ENCODE data around the gene FOXD1.

FOXD1 gene

GRCh38 chr5:73433272-73433981 lies 15.2 kb downstream of the FOXD1 start:
- H3K4me1 ChIP-seq (ENCODE audit: control insufficient read depth, insufficient read depth, low read length): no peaks in the 10 kb centered on the region
- H3K9me3 ChIP-seq (ENCODE audit: control insufficient read depth, insufficient read depth, low read length): no peaks in the 10 kb centered on the region
- H3K27ac ChIP-seq (ENCODE audit: low read length): no peak overlapping the region
- no peaks in the 10 kb centered on the region for H3K36me3 ChIP-seq (ENCODE audit: control insufficient read depth, insufficient read depth, low read length)
- peaks cover 39% of the 10 kb centered on the region for H3K27me3 ChIP-seq (ENCODE audit: control insufficient read depth, insufficient read depth, low read length)
- no peak for DNase-seq (ENCODE audit: low read depth, low spot score)
- no CpG with 5 or more reads among the region's 4 CpGs for WGBS (ENCODE audit: insufficient coverage, insufficient read length)
- H3K4me3 ChIP-seq (ENCODE audit: low read length): no peak overlapping the region

GRCh38 chr5:73431204-73431851 lies 17.2 kb downstream of the FOXD1 start:
- Histone ChIP-seq H3K27me3 (ENCODE audit: control insufficient read depth, insufficient read depth, low read length) (peaks cover 21% of the 10 kb centered on the region), H3K36me3 (ENCODE audit: control insufficient read depth, insufficient read depth, low read length) (no peaks in the 10 kb centered on the region), H3K9me3 (ENCODE audit: control insufficient read depth, insufficient read depth, low read length) (no peaks in the 10 kb centered on the region), H3K27ac (ENCODE audit: low read length) (no peak overlapping the region), H3K4me1 (ENCODE audit: control insufficient read depth, insufficient read depth, low read length) (no peaks in the 10 kb centered on the region), H3K4me3 (ENCODE audit: low read length) (no peak overlapping the region)
- DNase-seq (ENCODE audit: low read depth, low spot score): no peak

GRCh38 chr5:73426034-73426433 lies 22.5 kb downstream of the FOXD1 start:
- no peaks in the 10 kb centered on the region for H3K4me1 ChIP-seq (ENCODE audit: control insufficient read depth, insufficient read depth, low read length)
- no peak overlapping the region for H3K4me3 ChIP-seq (ENCODE audit: low read length)
- H3K9me3 ChIP-seq (ENCODE audit: control insufficient read depth, insufficient read depth, low read length): no peaks in the 10 kb centered on the region
- DNase-seq (ENCODE audit: low read depth, low spot score): no peak
- no peaks in the 10 kb centered on the region for H3K36me3 ChIP-seq (ENCODE audit: control insufficient read depth, insufficient read depth, low read length)
- H3K27ac ChIP-seq (ENCODE audit: low read length): no peak overlapping the region
- WGBS (ENCODE audit: insufficient coverage, insufficient read length): no CpG with 5 or more reads among the region's 3 CpGs
- H3K27me3 ChIP-seq (ENCODE audit: control insufficient read depth, insufficient read depth, low read length): peaks cover 8% of the 10 kb centered on the region

- H3K9me3 ChIP-seq (ENCODE audit: control insufficient read depth, insufficient read depth, low read length): no peaks in the 10 kb centered on the region
- H3K27ac ChIP-seq (ENCODE audit: low read length): no peak overlapping the region
- H3K36me3 ChIP-seq (ENCODE audit: control insufficient read depth, insufficient read depth, low read length): no peaks in the 10 kb centered on the region
- no peak for DNase-seq (ENCODE audit: low read depth, low spot score)
- no peak overlapping the region for H3K4me3 ChIP-seq (ENCODE audit: low read length)
- no peaks in the 10 kb centered on the region for H3K4me1 ChIP-seq (ENCODE audit: control insufficient read depth, insufficient read depth, low read length)
- H3K27me3 ChIP-seq (ENCODE audit: control insufficient read depth, insufficient read depth, low read length): peaks cover 21% of the 10 kb centered on the region
- 100% methylated on average over 1 of the region's 5 CpGs for WGBS (ENCODE audit: insufficient coverage, insufficient read length)
Measured at GRCh38 chr5:73424556-73424977, 24.0 kb downstream of the FOXD1 start.

GRCh38 chr5:73422164-73422563 lies 26.4 kb downstream of the FOXD1 start:
- H3K36me3 ChIP-seq (ENCODE audit: control insufficient read depth, insufficient read depth, low read length): no peaks in the 10 kb centered on the region
- no peak overlapping the region for H3K27ac ChIP-seq (ENCODE audit: low read length)
- no CpG with 5 or more reads among the region's 1 CpG for WGBS (ENCODE audit: insufficient coverage, insufficient read length)
- no peaks in the 10 kb centered on the region for H3K9me3 ChIP-seq (ENCODE audit: control insufficient read depth, insufficient read depth, low read length)
- H3K4me3 ChIP-seq (ENCODE audit: low read length): no peak overlapping the region
- H3K27me3 ChIP-seq (ENCODE audit: control insufficient read depth, insufficient read depth, low read length): peaks cover 32% of the 10 kb centered on the region
- H3K4me1 ChIP-seq (ENCODE audit: control insufficient read depth, insufficient read depth, low read length): no peaks in the 10 kb centered on the region
- DNase-seq (ENCODE audit: low read depth, low spot score): no peak

GRCh38 chr5:73420666-73421065 lies 27.9 kb downstream of the FOXD1 start:
- Histone ChIP-seq H3K9me3 (ENCODE audit: control insufficient read depth, insufficient read depth, low read length) (no peaks in the 10 kb centered on the region), H3K27me3 (ENCODE audit: control insufficient read depth, insufficient read depth, low read length) (peaks cover 32% of the 10 kb centered on the region), H3K4me1 (ENCODE audit: control insufficient read depth, insufficient read depth, low read length) (no peaks in the 10 kb centered on the region), H3K27ac (ENCODE audit: low read length) (no peak overlapping the region), H3K36me3 (ENCODE audit: control insufficient read depth, insufficient read depth, low read length) (no peaks in the 10 kb centered on the region), H3K4me3 (ENCODE audit: low read length) (no peak overlapping the region)
- no peak for DNase-seq (ENCODE audit: low read depth, low spot score)
- no CpG with 5 or more reads among the region's 3 CpGs for WGBS (ENCODE audit: insufficient coverage, insufficient read length)

GRCh38 chr5:73419465-73420390 lies 28.8 kb downstream of the FOXD1 start:
- WGBS (ENCODE audit: insufficient coverage, insufficient read length): no CpG with 5 or more reads among the region's 79 CpGs

GRCh38 chr5:73419117-73419464 lies 29.5 kb downstream of the FOXD1 start:
- Histone ChIP-seq H3K27ac (ENCODE audit: low read length) (no peak overlapping the region), H3K4me1 (ENCODE audit: control insufficient read depth, insufficient read depth, low read length) (no peaks in the 10 kb centered on the region), H3K9me3 (ENCODE audit: control insufficient read depth, insufficient read depth, low read length) (no peaks in the 10 kb centered on the region), H3K36me3 (ENCODE audit: control insufficient read depth, insufficient read depth, low read length) (no peaks in the 10 kb centered on the region), H3K27me3 (ENCODE audit: control insufficient read depth, insufficient read depth, low read length) (peaks cover 32% of the 10 kb centered on the region), H3K4me3 (ENCODE audit: low read length) (peak overlapping the region; percentile 48; the same call in 1 of the 2 replicates)
- no peak for DNase-seq (ENCODE audit: low read depth, low spot score)
- no CpG with 5 or more reads among the region's 6 CpGs for WGBS (ENCODE audit: insufficient coverage, insufficient read length)

More at GRCh38 chr5:73419465-73420390, 28.8 kb downstream of the FOXD1 start:
- no peaks in the 10 kb centered on the region for H3K9me3 ChIP-seq (ENCODE audit: control insufficient read depth, insufficient read depth, low read length)
- no peaks in the 10 kb centered on the region for H3K4me1 ChIP-seq (ENCODE audit: control insufficient read depth, insufficient read depth, low read length)
- peak overlapping the region; percentile 48; the same call in 1 of the 2 replicates for H3K4me3 ChIP-seq (ENCODE audit: low read length)
- DNase-seq (ENCODE audit: low read depth, low spot score): no peak
- no peaks in the 10 kb centered on the region for H3K36me3 ChIP-seq (ENCODE audit: control insufficient read depth, insufficient read depth, low read length)
- peaks cover 32% of the 10 kb centered on the region for H3K27me3 ChIP-seq (ENCODE audit: control insufficient read depth, insufficient read depth, low read length)
- H3K27ac ChIP-seq (ENCODE audit: low read length): no peak overlapping the region

GRCh38 chr5:73418244-73418691 lies 30.3 kb downstream of the FOXD1 start:
- Histone ChIP-seq H3K4me3 (ENCODE audit: low read length) (no peak overlapping the region), H3K9me3 (ENCODE audit: control insufficient read depth, insufficient read depth, low read length) (no peaks in the 10 kb centered on the region), H3K36me3 (ENCODE audit: control insufficient read depth, insufficient read depth, low read length) (no peaks in the 10 kb centered on the region), H3K4me1 (ENCODE audit: control insufficient read depth, insufficient read depth, low read length) (no peaks in the 10 kb centered on the region), H3K27ac (ENCODE audit: low read length) (no peak overlapping the region), H3K27me3 (ENCODE audit: control insufficient read depth, insufficient read depth, low read length) (peaks cover 32% of the 10 kb centered on the region)
- no CpG with 5 or more reads among the region's 6 CpGs for whole genome bisulfite sequencing (ENCODE audit: insufficient coverage, insufficient read length)
- DNase-seq (ENCODE audit: low read depth, low spot score): no peak

GRCh38 chr5:73417303-73418034 lies 31.1 kb downstream of the FOXD1 start:
- no CpG with 5 or more reads among the region's 10 CpGs for WGBS (ENCODE audit: insufficient coverage, insufficient read length)
- no peak for DNase-seq (ENCODE audit: low read depth, low spot score)
- H3K27me3 ChIP-seq (ENCODE audit: control insufficient read depth, insufficient read depth, low read length): peaks cover 32% of the 10 kb centered on the region

More at GRCh38 chr5:73417303-73418034, 31.1 kb downstream of the FOXD1 start:
- Histone ChIP-seq H3K27ac (ENCODE audit: low read length) (no peak overlapping the region), H3K4me1 (ENCODE audit: control insufficient read depth, insufficient read depth, low read length) (no peaks in the 10 kb centered on the region), H3K4me3 (ENCODE audit: low read length) (no peak overlapping the region), H3K9me3 (ENCODE audit: control insufficient read depth, insufficient read depth, low read length) (no peaks in the 10 kb centered on the region), H3K36me3 (ENCODE audit: control insufficient read depth, insufficient read depth, low read length) (no peaks in the 10 kb centered on the region)
